ENCODE results near the gene ASGR2.

The ASGR2 gene

GRCh38 chr17:7058831-7059447 is 55.7 kb downstream of the ASGR2 start:
- no peak for FAIRE-seq

- no peak for FAIRE-seq
These were observed 58.2 kb downstream of the ASGR2 start for GRCh38 chr17:7056386-7056785.
